Measurements from ENCODE around the gene DNM3.
"Not testable (repeated sequence)": the region's sequence is repeated elsewhere in the genome, so short reads cannot be mapped to it uniquely, and the experiment has no call there.

DNM3 gene

DNA sequence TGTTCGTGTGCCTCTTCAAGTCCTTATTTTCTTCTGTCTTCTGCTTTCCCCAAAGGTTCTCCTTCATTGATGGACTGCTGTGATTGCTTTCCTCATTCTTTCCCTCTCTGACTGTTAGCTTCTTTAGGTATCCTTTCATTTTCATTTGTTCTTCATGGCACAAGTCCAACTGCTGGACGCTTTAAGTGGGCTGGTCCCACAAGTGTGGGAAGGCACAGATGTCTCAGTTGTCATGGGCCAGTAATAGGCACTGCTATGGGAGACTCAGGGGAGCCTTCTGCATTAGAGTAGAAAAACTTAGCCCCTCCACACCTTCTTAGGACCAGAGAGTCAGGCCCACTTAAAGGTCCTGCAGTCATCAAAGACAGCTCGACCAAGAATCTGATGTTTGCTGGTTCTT lies 456.8 kb downstream of the DNM3 start:
- no peak for DNase-seq

DNA sequence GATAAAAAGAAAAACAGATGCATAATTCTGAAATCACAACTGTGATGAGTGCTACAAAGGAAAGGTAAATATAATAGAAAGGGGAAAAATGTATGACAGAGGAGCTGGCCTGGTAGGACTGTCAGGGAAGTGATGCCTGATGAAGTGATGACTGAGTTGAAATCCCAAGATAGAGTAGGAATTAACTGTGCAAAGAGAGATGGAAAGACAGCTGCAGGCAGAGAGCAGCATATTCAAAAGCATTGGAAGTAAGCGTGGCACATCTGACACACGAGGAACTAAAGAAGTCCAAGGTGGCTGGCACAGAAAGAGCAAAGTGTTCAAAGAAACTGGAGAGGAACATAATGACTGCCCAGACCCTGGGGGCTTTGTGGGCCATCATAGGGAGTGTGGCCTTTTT lies 457.6 kb downstream of the DNM3 start:
- DNase-seq, result no peak

- DNase-seq, result no peak
Observed at GRCh38 chr1:172299515-172299914, 458.2 kb downstream of the DNM3 start.

DNA sequence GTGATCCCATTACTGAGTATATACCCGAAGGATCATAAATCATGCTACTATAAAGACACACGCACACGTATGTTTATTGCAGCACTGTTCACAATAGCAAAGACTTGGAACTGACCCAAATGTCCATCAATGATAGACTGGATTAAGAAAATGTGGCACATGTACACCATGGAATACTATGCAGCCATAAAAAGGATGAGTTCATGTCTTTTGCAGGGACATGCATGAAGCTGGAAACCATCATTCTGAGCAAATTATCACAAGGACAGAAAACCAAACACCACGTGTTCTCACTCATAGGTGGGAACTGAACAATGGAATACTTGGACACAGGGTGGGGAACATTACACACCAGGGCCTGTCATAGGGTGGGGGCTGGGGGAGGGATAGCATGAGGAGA lies 466.2 kb downstream of the DNM3 start:
- DNase-seq, result not testable (repeated sequence)

- DNase-seq, result no peak
Observed at GRCh38 chr1:172308142-172308541, 466.8 kb downstream of the DNM3 start.

GRCh38 chr1:172308577-172308976 lies 467.3 kb downstream of the DNM3 start:
- DNase-seq, result no peak

- DNase-seq, result no peak
Observed at GRCh38 chr1:172320733-172321132, 479.4 kb downstream of the DNM3 start.

DNA sequence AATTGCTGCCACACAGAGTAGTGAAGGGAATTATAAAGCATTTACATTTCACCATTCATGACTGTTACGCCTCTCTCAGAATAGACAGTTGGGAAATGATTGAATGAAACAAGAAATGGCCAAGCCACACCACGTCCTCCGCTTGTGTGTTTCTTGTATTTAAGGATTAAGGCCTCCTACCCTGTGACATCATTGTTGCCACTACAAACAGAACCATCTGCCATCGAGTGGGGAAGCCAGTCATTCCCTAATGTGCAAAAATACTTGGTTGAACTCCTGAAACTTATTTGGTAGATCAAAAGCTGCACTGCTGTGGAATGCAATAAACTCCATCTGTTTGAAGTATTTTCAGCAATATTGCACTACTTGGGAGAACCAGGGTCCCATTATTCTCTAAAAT lies 480.2 kb downstream of the DNM3 start:
- DNase-seq, result no peak

GRCh38 chr1:172322219-172323061 lies 481.1 kb downstream of the DNM3 start:
- no peak for DNase-seq

GRCh38 chr1:172323686-172324085 lies 482.4 kb downstream of the DNM3 start:
- DNase-seq, result no peak

GRCh38 chr1:172324086-172324485 lies 482.8 kb downstream of the DNM3 start:
- no peak for DNase-seq

DNA sequence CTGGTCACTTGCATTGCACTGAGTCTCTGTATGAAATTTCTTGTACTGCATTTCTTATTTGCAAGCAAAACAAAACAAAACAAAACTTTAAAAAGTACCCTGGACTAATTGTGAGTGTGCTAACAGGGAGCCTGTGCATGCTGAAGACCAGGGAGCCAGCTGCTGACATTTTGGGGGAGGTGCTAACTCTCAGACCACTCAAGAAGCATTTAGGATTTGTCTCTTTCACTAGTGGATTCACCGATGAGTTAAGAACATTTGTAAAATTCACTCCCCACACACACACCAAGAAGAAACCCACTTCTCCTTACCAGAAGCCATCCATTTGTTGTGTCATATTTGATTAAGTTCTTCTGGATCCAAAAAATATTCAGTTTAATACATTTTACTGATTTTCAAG lies 483.5 kb downstream of the DNM3 start:
- DNase-seq, result no peak

GRCh38 chr1:172325531-172325930 lies 484.2 kb downstream of the DNM3 start:
- no peak for DNase-seq

GRCh38 chr1:172326136-172326535 lies 484.8 kb downstream of the DNM3 start:
- DNase-seq, result no peak

DNA sequence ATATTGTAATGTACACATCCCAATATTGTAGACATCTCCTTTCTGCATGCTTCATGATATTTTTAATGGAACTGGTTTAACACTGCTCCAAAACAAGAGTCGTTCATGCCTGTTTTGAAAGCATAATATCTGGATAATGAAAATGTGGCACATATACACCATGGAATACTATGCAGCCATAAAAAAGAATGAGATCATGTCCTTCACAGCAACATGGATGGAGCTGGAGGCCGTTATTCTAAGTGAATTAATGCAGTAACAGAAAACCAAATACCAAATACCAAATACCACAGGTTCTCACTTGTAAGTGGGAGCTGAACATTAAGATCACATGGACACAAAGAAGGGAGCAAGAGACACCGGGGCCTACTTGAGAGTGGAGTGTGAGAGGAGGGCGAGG lies 487.0 kb downstream of the DNM3 start:
- DNase-seq, result no peak

GRCh38 chr1:172332230-172332629 lies 490.9 kb downstream of the DNM3 start:
- no peak for DNase-seq

GRCh38 chr1:172335377-172335776 lies 494.1 kb downstream of the DNM3 start:
- DNase-seq, result no peak

- no peak for DNase-seq
Observed at GRCh38 chr1:172338295-172338735, 497.0 kb downstream of the DNM3 start.

DNA sequence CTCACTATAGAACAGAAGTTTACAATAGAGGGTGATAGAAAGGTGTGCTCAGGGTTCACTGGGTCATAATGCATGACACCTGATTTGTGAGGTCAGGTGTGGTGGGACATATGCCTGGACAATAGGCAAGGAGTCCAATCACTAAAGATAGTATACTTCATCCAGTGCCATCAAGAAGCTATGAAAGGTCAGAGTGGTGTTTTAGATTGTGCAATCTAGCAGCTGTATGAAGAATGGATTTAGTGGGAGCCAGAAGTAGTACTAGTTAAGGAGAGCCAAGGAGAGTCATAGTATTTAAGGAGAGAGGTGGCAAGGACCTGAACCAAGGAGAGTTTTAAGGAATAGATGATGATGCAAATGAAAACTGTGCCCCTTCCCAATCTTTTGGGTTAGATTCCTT lies 498.5 kb downstream of the DNM3 start:
- DNase-seq, result no peak

DNA sequence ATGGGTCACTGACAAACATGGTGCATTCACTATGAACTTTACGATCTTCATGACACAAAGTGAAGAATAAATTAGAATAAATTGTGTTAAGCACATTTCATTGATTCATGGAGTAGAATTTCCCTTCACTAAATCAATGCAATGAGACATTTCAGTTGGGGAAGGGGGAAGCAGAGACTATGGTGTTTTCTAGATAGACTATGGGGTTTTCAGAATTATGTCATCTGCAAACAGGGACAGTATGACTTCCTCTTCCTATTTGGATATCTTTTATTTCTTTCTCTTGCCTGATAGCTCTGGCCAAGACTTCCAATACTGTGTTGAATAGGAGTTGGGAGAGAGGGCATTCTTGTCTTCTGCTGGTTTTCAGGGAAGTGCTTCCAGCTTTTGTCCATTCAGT lies 499.2 kb downstream of the DNM3 start:
- no peak for DNase-seq

DNA sequence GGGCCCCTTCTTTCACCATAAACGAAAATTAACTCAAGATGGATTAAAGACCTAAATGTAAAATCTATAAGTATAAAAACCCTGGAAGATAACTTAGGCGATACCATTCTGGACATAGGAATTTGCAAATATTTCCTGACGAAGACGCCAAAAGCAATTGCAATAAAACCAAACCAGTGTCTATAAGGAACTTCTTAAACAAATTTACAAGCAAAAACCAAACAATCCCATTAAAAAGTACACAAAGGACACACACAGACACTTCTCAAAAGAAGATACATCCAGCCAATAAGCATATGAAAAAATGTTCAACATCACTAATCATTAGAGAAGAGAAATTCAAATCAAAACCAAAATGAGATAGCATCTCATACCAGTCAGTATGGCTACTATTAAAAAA lies 500.4 kb downstream of the DNM3 start:
- no peak for DNase-seq

DNA sequence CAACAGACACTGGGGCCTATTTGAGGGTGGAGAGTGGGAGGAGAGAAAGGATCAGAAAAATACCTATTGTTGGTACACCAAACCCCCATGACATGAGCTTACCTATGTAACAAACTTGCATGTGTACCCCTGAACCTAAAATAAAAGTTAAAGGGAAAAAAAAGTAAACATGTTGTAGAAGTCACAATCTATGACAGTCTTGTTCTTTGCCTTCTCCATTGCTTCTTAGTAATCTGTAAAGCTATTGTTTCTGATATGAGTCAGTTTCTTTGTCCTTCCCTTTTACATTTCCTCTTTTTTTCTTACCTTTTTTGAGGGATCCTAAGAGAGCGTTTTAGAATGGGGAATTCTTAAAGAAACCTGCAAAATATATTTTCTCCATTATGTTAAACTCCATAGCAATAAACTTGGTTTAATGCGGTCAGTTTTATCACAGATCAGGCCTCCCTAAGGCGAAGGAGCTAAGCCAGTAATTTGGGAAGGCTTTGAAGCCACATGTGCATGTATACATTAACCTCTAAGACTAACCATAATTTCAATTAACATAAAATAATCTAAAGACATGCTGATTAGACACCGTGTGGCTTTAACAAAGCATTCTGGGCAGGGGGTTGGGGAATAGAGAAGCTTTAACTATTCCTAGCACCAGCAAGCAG lies 501.4 kb downstream of the DNM3 start:
- no peak for DNase-seq

GRCh38 chr1:172343240-172344160 lies 502.2 kb downstream of the DNM3 start:
- DNase-seq, result no peak
